ENCODE measurements around the gene ZSCAN26.

ZSCAN26 gene

DNA sequence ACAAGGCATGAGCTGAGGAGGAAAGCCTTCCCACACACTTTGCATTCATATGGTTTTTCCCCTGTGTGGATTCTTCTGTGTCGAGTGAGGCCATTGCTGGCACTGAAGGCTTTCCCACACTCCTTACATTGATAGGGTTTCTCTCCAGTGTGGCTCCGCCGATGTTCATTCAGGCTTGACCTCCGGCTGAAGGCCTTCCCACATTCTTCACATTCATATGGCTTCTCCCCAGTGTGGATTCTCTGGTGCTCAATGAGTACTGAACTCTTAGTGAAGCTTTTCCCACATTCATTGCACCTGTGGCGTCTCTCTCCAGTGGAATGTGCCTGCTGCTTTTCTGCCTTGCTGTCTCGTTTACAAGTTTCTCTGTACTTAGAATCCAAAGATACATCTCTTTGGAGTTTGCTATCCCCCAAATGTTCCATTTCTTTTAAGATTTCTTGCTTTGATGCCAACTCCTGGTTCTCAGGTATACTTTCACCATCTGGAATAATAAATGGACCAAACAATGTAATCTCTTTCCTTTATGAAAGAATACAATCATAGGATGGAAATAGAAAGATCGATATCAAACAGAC is 59.5 kb downstream of the ZSCAN26 start:
- no peak for TF ChIP-seq GATA2 (IDR thresholded peaks at IDR 0.05; ENCODE audit: low read depth, low read length)
- no peak for TF ChIP-seq GATA3 (IDR thresholded peaks at IDR 0.05; ENCODE audit: low read depth, low read length)
